ENCODE data around the gene SCFD2. TPM values are rescaled to one million over a fixed set of nuclear protein-coding genes. Genes with fewer than 3 reads are reported as not detected.

The SCFD2 gene
- total RNA-seq, 1 experiment from 2014 or later = 25.3 TPM

DNA sequence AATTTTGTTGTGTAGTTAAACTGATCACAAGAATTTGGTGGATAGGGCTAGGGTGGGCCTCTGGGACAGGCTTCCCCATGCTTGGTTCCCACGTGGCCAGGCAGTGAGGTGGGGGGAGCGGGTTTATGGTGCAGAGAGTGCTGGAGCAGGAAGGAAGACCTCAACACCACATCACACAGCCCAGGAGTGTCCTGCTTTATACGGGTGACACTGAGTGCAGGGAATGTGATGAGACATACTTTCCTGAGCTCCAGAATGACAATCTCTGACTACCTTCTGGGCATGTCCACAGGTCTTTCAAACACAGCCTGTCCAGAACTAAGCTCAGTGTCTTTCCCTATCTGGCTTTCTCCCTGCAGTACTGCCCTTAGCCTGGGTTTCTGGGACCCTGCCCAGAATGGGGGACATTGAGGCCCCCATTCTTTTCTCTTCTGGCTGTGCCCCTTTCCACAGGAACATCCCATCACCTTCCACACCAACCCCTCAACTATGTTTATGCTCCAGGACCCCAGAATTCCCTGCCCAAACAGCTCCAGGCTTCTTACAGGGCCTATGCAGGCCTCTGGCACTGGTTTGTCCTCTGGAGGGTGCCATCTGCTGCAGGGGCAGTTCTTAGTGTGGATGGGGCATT lies 540.3 kb downstream of the SCFD2 start:
- Histone ChIP-seq H3K4me3 (peak overlapping the region; percentile 25), H3K9me3 (replicated peaks) (peaks cover 3% of the 10 kb centered on the region; the same call in 1 of the 2 replicates), H3K27me3 (no peaks in the 10 kb centered on the region), H3K27ac (peak overlapping the region; percentile 83), H3K4me1 (peaks cover 35% of the 10 kb centered on the region), H3K36me3 (no peaks in the 10 kb centered on the region)
- DNase-seq = peak in 1 of 2 experiments; percentile 38

DNA sequence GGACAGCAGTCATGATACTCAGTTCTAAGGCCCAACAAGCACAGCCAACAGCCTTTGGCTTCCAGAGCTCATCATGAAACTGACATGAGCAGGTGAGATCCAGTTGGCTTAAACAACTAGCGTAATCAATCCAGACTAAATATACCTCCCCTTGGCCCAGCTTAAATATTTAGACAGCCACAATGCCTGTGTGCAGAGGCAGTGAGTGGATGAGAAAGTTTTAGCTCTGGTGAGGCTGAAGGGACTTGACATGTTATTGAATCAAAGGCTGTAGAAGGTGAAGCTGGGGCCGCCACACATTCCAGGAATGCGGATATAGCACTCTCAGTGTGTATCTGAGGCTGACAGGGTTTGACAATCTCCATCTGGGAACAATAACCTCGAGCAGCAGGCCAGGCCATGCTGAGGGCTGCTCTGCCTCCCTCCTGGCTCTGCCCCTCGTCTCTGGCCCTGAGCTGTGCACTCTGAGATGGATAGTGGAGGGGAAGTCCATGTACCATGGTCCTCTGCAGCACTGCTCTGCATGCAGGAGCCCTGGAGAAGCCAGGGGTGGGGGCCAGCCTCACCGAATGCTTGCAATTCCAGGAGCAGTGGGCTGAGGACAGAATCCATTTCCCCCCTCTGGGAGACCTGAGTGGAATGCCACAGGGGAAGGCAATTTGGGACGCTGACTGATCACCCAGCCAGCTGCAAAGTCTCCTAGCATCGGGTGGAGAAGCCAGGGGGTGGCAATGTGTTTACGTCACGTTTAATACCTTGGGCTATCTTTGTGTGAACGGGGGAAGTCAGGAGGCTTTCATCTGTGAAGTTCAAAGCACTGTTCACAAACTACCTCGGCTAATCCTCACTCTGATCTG lies 541.0 kb downstream of the SCFD2 start:
- peak; percentile 84 to 93 for DNase-seq
- peaks cover 35% of the 10 kb centered on the region for H3K4me1 ChIP-seq
- H3K36me3 ChIP-seq = no peaks in the 10 kb centered on the region
- H3K27me3 ChIP-seq = no peaks in the 10 kb centered on the region
- H3K4me3 ChIP-seq = peak overlapping the region; percentile 25
- H3K9me3 ChIP-seq (replicated peaks) = peaks cover 3% of the 10 kb centered on the region; the same call in 1 of the 2 replicates
- peak overlapping the region; percentile 83 for H3K27ac ChIP-seq

DNA sequence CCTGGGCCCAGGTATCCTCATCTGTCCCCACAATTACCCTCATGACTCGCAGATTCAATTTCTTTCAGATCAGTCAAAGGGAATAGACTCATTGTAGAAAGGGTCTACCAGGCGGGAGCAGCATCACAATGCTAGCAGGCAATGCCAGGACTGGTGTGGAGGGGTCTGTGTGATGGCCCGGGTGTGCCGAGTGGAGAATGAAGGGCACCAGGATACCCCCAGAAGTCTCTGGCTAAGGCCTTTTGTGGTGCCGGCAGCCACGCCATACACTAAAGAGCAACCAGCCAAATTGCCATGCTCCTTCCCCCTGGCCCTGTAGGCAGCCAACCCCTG lies 541.6 kb downstream of the SCFD2 start:
- peaks cover 3% of the 10 kb centered on the region; the same call in 1 of the 2 replicates for H3K9me3 ChIP-seq (replicated peaks)
- DNase-seq = no peak

DNA sequence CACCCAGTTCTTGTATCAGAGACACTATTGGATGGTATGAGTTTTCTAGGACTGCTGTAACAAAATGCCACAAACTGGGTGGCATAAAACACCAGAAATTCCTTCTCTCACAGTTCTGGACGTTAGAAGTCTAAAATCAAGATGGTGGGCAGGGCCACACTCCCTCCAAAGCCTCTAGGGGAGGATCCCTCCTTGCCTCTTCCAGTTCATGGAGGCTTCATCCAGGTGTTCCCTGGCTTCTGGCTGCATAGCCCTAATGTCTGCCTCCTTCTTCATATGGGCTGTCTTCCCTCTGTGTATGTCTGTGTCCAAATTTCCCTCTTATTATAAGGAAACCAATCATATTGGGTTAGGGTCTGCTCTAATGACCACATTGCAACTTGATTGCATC lies 542.2 kb downstream of the SCFD2 start:
- Histone ChIP-seq H3K4me3 (no peak overlapping the region), H3K36me3 (no peaks in the 10 kb centered on the region), H3K4me1 (peaks cover 35% of the 10 kb centered on the region), H3K9me3 (replicated peaks) (peaks cover 3% of the 10 kb centered on the region; the same call in 1 of the 2 replicates), H3K27ac (peak overlapping the region; percentile 83; the same call in 1 of the 2 replicates), H3K27me3 (no peaks in the 10 kb centered on the region)
- DNase-seq = no peak

More for the DNA sequence above, 541.6 kb downstream of the SCFD2 start:
- Histone ChIP-seq H3K27me3 (no peaks in the 10 kb centered on the region), H3K27ac (peak overlapping the region; percentile 83), H3K36me3 (no peaks in the 10 kb centered on the region), H3K4me1 (peaks cover 35% of the 10 kb centered on the region), H3K4me3 (no peak overlapping the region)

Other genes with a start within 250 kb of the SCFD2 start
- gene FIP1L1, start 11.6 kb upstream of the SCFD2 start, total RNA-seq (2014; rRNA removed; shearing (Covaris generic)) = 89.8 and 95.2 TPM in 2 replicates
- gene LNX1, start 225.4 kb upstream of the SCFD2 start, total RNA-seq (2014; rRNA removed; shearing (Covaris generic)) = 3.3 and 3.4 TPM in 2 replicates

Measured in SJCRH30 (cell line).